ENCODE data around the gene NKAIN4.

The NKAIN4 gene

GRCh38 chr20:63288581-63289251 is 34.5 kb upstream of the NKAIN4 start:
- DNase-seq (ENCODE audit: low read depth in 2 of 2): no peak

DNA sequence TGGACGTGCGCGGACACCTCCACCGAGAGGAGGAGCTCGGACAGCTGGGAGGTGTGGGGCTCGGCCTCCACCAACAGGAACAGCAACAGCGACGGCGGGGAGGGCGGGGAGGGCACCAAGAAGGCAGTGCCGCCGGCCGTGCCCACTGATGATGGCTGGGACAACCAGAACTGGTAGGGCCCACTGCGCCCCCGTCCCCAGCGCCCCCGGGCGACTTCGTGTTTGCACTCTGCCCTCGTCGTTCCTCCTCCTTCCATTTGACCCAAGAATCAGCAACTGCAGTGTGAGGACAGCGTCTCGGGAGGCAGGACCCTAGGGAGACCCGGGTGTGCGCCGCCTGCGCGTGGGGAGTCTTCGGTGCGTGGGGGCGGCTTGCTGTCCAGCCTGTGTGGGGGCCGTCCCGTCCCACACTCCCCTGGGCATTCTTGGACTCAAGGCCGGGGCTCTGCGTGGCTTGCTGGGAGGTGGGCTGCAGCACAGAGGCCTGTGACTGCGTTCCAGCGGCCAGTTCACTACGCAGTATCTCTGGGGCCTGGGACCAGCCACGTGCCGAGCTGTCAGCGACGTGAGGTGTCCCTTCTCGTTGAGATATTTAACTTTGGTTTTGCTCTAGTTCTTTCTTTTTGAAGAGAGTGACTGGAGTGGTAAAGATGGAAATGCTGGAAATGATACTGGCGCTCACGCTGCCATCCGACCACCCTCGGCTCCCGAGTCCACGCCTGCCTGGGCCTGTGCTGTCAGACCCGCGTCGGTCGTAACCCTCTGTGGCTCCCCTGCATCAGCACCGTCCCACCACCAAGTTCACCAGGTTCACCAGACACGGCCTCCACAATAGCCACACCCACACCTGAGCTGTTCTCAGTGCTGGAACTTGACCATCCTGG is 33.7 kb upstream of the NKAIN4 start:
- no peak for DNase-seq (ENCODE audit: low read depth in 2 of 2)

GRCh38 chr20:63286781-63287696 is 32.8 kb upstream of the NKAIN4 start:
- no peak for DNase-seq (ENCODE audit: low read depth in 2 of 2)

GRCh38 chr20:63285636-63286615 is 31.7 kb upstream of the NKAIN4 start:
- DNase-seq (ENCODE audit: low read depth in 2 of 2): no peak

GRCh38 chr20:63284981-63285524 is 30.8 kb upstream of the NKAIN4 start:
- DNase-seq (ENCODE audit: low read depth in 2 of 2): no peak

DNA sequence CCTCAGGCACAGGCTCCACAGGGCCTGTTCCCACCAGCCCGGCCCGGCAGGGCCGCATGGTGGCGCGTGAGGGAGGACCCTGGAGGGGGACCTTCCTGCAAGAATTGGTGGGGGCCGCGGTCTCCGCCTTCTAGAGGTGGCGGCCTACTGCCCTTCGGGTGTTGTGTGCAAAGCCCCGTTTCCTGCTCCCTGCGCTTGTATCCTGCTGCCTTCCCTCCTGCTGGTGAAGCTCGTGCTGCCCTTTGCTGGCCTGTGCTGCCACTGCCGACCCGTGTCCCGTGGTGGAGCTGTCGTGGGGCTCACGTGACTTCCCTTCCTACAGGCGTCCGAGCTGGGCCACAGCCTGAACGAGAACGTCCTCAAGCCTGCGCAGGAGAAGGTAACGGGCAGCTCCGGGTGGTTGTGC is 30.3 kb upstream of the NKAIN4 start:
- no peak for DNase-seq (ENCODE audit: low read depth in 2 of 2)

DNA sequence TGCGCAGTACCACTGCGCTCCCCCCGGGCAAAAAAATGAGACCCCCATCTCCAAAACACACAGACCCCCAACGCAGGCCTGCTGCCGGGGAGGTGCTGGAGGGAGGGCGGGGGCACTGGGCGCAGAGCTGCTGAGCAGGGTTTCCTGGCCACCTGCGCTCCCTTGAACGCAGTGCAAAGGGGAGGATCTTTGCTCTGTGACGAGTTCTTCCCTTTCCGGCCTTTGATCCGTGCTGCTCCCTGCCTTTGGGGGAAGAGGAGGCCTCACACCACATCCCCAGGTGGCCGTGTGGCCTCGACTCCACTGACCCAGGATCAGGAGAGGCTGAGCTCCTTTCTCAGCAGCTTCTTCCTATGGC is 29.8 kb upstream of the NKAIN4 start:
- no peak for DNase-seq (ENCODE audit: low read depth in 2 of 2)

GRCh38 chr20:63283397-63284082 is 29.3 kb upstream of the NKAIN4 start:
- no peak for DNase-seq (ENCODE audit: low read depth in 2 of 2)

DNA sequence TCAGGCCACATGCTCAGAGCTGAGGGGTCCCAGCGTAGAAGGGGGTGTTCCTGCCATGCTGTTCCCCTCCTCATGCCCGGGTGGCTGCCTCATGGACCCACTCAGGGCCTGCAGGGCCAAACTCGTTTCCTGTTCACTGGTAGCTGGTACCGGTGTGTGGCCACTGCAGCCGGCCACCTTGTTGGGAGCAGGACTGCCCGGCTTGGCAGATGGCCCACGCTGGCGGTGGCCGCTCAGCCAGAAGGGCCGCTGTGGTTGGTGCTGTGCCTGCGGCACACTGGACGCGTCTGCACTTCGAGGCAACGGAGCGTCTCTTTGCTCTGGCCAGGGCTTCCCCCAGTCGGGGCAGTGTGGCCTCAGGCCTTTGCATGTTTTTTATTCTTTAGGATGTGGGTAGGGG is 28.7 kb upstream of the NKAIN4 start:
- DNase-seq (ENCODE audit: low read depth in 2 of 2): no peak

DNA sequence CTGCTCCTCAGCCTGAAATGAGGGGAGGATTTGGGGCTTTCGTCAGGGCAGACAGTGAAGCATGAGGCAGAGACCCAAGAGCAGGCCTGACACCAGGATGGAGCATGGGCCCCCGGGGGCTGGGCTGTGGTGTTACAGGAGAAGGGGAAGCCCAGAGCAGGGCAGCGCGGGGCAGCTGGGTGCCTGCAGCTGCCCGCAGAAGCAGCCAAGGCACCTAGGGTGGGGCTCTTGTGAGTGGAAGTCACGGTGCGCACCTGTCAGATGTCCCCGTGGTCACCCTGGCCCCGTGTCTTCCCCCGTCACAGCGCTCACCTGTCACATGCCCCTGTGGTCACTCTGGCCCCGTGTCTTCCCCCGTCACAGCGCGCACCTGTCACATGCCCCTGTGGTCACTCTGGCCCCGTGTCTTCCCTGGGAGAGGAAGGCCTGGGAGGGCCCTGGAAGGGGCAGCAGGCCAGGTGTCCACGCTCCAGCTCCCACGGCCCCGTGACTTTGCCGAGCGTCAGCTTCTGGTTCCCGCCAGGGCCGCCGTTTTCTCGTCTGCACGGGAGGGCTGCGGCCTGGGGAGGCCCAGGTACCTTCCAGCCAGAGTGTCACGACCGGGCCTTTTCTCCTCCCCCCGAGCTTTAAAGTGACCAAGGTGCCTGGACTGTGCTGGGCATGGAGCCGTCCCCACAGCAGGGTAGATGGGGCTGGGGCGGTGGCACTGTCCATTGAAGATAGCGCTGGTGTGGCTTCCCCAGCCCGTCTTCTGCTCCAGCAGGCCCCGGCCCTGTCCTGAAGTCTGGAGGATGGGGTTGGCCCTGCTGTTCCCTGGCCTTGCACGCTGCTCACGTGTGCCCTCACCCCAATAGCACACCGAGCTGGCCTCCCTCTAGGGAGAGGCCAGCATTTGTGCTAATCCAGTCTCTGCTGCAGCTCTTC is 27.7 kb upstream of the NKAIN4 start:
- no peak for DNase-seq (ENCODE audit: low read depth in 2 of 2)

DNA sequence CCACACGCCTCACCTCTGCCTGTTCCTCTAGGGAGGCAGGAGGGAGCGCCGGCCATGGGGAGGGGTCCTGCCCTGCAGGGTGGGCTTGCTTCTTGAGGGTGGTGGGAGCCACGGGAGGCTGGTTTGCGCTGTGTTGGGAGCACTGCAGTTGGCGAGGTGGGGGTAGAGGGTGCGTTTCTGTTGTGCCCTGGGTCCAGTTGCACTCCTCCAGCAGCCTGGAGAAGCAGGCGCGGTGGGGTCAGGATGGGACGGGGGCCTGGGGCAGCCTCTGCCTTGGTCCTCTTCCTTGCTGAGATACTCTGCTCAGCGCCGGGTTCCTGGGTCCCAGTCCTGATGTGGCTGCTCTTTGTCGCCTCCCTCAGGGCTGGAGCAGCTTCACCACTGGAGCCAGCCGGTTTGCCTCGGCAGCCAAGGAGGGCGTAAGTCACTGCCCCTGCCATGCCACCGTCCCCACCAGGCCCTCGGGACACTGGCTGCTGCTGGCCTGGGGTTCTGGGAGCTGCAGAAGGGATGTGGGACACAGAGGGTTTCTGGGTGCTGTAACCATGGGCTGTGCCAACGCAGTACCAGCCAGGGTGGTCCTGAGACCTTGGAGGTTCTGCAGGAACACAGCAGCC is 26.8 kb upstream of the NKAIN4 start:
- DNase-seq (ENCODE audit: low read depth in 2 of 2): no peak

DNA sequence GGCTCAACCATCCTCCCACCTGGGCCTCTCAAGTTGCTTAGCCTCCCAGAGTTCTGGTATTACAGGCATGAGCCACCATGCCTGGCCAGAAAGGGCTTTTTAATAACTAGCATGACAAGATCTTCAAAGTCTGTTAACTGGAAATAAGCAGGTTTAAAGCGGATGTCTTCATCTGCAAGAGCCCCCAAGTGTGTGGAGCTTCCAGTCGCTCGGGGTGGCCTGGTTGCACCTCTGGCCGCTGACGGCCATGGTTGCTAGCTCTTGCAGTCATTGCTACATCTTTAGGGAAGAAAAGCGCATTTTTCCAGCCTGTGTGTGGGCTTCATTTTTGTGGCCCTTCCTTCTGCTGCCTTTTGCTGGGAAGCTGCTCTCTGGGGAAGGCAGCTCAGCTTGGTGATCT is 26.1 kb upstream of the NKAIN4 start:
- no peak for DNase-seq (ENCODE audit: low read depth in 2 of 2)

GRCh38 chr20:63279931-63280330 is 25.7 kb upstream of the NKAIN4 start:
- no peak for DNase-seq (ENCODE audit: low read depth in 2 of 2)

DNA sequence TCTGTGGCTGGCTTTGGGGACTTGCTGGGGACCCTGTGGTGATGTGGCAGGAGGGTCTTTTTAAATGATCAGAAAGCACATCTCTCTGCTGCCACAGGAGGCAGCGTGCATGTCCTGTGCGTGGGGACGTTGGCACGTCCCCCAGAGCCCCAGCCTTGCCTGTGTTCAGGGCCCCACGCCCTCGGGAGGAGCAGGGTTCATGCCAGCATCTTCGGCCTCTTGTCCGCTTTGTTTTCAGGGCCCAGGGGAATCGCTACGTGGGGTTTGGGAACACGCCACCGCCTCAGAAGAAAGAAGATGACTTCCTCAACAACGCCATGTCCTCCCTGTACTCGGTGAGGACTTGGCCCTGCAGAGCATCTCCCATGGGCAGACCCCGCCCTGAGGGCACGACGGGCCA is 24.4 kb upstream of the NKAIN4 start:
- DNase-seq (ENCODE audit: low read depth in 2 of 2): no peak

DNA sequence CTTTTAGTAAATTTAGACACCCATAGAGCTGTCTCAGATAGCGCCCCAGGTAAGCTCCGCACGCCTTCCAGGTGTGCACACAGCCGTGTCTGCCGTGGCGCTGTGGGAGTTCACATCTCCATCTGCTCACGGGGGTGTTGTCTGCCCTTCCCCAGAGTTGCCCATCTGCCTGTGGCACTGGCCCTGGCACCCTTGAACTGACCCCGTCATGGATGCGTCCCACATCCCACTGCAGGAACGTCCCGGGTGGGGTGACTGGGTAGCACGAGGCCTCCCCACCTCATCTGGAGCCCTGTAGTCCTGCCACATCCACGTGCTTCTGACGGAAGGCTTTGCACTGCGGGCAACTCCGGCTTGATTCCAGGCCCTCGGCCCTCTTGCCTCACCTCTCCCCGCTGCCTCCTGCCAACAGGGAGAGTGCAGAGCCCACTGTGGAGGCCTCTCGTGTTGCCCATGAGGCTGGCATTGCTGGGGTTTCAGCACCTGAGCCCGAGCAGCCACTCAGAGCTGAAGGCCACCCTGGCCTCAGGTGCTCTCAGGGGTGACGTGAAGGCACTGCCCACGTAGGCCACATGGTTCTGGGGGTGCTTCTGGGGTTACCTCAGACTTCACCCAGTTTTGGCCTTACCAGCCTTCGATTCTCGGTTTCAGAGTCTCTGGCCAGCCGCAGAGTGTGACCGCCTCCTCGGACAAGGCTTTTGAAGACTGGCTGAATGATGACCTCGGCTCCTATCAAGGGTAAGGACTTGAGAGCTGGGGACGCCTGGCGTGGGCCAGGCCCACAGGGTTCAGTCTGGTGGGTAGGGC is 23.4 kb upstream of the NKAIN4 start:
- no peak for DNase-seq (ENCODE audit: low read depth in 2 of 2)

- DNase-seq (ENCODE audit: low read depth in 2 of 2): no peak
Measured at GRCh38 chr20:63276956-63277355, 22.7 kb upstream of the NKAIN4 start.

DNA sequence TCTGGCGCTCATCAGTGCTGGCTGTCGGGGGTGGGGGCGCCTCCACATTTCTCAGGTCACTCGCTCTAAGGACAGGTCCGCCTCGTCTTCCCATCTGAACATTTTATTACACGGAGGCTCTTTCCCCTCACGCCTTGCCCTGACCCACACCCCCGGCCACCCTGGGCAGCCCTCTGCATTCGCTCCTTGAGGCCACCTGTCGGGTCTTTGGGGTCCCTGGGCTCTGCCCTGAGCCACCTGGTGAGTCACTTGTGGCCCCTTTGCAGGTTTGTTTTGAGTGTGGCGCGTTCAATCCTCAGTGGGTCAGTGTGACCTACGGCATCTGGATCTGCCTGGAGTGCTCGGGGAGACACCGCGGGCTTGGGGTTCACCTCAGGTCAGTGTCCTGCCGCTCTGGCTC is 21.6 kb upstream of the NKAIN4 start:
- no peak for DNase-seq (ENCODE audit: low read depth in 2 of 2)

Data from stimulated activated CD4-positive, alpha-beta T cell treated with anti-CD3 and anti-CD28 coated beads, Interleukin-12 subunit alpha, Interleukin-12 subunit beta, amount 100 ng/mL, for 24 hours (primary cell).